GM18868 (cell line): ENCODE data around the gene SNAPC4.
"Not testable (repeated sequence)": the region's sequence is repeated elsewhere in the genome, so short reads cannot be mapped to it uniquely, and the experiment has no call there.

ENCODE experiments used
- ATAC-seq: cut with Tn5 transposase; IDR thresholded peaks from one replicate; pipeline ENCODE4 v1.9.1; 2021; ENCODE audit warnings: mild to moderate bottlenecking, moderate library complexity; ENCODE audit not compliant: unreplicated experiment

The SNAPC4 gene

GRCh38 chr9:136433849-136434579 lies 34.0 kb upstream of the SNAPC4 start:
- no peak for ATAC-seq

GRCh38 chr9:136433043-136433715 lies 33.2 kb upstream of the SNAPC4 start:
- no peak for ATAC-seq

DNA sequence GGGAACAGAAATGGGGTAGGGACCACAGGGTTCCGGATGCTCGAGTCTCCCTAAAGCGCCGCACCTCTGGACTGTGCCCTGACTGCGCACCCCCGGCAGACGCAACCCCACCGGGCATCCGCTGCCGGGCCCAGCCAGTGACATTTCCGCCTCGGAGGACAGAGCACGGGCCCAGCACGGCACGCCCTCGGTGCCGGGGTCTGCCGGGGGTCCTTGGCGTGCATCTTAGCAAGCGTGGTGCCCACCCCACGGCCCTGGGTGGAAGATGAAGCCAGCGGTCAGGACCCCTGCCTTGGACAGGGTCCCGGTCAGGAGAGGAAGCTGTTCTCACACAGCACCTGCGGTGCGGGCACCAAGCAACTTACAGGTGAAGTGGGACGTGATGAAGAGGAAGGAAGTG lies 32.6 kb upstream of the SNAPC4 start:
- no peak for ATAC-seq

DNA sequence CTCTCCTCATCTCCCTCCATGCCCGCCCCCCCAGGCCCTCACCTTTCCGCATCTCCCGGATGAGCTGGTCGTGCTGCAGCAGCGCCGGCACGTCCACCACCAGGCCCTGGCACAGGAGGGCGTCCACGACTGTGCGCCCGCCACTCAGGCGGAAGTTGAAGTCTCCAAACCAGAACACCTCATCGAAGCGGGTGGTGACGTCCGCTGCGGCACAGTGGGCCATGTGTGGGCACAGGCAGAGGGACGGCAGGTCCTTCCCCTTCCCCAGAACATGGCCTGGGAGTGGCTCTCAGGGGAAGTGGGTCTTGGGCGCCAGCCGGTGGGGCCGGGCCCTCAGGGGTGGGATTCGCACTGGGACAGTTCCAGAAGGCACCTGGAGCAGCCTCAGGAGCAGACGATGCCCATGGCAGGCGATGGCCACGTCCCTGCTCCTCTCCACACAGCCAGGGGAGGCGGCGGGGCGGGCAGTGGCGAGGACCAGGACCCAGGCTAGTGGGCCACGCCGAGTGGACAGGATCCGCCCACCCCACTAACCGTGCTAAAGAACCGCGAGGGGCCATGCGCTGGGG lies 31.9 kb upstream of the SNAPC4 start:
- no peak for ATAC-seq

- no peak for ATAC-seq
These were observed 30.7 kb upstream of the SNAPC4 start for GRCh38 chr9:136430588-136431234.

DNA sequence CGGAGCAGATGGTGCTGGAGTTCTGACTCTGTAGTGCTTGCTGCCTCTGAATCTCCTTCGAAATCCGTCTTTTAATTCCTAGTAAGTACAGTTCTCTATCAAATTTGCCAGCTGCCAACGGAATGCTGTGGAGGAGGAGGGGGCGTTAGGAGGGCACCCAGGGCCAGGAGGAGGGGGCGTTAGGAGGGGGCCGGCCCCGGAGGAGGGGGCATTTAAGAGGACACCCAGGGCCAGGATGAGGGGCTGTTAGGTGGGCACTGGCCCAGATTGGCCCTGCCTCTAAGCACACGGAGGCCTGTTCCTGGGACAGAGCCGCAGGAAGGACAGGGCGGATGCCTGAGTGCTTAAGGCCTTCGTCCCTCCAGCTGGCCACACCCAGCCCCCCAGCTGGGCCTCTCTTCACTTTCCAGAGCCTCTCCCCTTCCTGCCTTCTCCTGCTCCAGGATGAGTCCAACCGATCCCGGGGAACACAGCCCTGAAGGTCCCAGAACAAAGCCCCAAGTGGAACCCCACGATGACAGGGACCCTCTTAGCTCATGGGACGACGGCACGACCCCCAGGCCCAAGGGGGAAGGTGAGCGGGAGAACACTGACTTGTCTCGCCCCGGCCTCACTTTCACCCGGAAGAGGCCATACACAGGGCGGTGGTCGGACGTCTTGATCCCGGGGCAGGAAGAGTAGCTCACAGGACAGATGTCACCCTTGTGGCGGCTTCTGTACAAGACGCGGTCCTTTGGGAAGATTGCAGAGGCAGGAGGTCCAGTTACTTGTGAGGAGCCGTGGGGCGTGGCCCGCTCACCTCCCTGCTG lies 29.9 kb upstream of the SNAPC4 start:
- ATAC-seq: no peak

DNA sequence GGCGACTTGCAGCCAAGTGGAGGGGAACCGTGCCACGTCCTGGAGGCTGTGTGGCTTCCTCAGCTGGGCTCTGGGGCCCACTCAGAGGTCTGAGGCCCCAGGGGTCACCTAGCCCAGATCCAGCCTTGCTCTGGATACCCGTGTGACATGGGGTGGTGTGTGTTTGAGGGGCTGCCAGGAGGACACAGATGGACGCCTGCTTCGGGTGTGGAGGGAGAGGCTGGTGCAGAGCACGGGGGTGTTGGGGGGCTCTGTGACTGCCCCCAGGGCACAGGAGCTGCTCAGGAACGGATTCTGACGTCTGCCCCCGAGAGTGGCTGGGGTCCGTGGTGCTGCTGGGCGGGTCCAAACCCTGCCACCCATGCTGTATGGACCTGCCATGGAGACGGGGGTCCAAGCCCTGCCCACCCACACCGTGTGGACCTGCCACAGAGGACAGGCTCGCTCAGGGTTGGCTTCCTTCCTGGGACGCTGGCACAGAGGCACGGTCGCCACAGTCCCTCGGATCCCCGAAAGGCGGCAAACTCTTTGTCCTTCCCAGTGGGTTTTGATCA lies 29.2 kb upstream of the SNAPC4 start:
- ATAC-seq: no peak

- no peak for ATAC-seq
These were observed 26.8 kb upstream of the SNAPC4 start for GRCh38 chr9:136426787-136427186.

DNA sequence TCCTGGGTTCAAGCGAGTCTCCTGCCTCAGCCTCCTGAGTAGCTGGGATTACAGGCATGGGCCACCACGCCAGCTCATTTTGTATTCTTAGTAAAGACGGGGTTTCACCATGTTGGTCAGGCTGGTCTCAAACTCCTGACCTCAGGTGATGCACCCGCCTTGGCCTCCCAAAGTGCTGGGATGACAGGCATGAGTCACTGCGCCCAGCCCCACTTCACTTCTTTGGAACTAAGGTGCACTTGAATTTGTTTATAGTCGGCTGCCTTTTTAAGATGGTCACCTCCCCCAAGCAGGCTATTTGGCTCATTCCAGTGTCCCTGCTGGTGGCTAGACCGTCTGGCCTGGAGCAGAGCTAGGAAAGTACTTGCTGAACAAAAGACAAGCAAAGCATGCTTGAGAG lies 25.4 kb upstream of the SNAPC4 start:
- not testable (repeated sequence) for ATAC-seq

DNA sequence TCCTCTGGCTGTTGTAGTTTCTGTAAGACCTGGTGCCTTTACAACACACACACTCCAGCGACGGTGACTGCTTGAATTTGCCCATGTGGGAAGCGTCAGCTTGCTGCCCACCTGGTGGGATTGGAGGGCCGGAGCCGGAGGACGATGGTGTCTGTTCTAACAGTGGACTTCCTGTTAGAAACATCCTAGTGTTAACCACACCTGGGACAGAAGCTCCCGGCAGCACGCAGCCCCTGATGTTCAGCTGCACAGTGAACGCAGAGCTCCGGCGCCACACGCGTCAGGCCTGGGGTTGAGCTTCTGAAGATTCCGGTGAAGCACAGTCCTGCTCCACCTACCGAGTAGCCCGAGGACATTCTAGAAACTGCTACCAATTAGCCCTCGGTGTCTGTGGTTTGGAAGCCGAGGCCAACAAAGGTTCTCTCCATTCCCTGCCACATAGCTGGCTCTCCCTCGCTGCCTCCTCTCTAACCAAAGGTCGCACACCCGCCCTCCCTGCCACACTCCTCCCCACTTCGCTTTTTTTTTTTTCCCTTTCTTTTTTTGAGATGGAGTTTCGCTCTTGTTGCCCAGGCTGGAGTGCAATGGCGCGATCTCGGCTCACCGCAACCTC lies 24.9 kb upstream of the SNAPC4 start:
- ATAC-seq: no peak

GRCh38 chr9:136423432-136424146 lies 23.6 kb upstream of the SNAPC4 start:
- no peak for ATAC-seq

DNA sequence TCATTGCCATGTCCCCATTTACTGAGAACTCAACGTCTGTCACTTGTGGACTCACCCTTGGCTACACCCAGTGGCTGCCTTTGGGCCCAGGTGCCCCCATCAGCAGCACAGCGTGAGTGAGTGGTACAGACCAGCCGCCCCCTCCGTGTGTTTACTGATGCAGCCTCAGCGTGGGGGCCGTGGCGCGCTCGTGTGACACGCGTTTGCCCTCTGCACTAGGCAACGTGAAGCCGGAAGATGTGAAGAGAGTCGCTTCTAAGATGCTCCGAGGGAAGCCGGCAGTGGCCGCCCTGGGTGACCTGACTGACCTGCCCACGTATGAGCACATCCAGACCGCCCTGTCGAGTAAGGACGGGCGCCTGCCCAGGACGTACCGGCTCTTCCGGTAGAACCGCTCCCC lies 22.9 kb upstream of the SNAPC4 start:
- no peak for ATAC-seq

- no peak for ATAC-seq
These were observed 21.8 kb upstream of the SNAPC4 start for GRCh38 chr9:136421791-136422190.

GRCh38 chr9:136419092-136419420 lies 19.1 kb upstream of the SNAPC4 start:
- ATAC-seq: no peak

DNA sequence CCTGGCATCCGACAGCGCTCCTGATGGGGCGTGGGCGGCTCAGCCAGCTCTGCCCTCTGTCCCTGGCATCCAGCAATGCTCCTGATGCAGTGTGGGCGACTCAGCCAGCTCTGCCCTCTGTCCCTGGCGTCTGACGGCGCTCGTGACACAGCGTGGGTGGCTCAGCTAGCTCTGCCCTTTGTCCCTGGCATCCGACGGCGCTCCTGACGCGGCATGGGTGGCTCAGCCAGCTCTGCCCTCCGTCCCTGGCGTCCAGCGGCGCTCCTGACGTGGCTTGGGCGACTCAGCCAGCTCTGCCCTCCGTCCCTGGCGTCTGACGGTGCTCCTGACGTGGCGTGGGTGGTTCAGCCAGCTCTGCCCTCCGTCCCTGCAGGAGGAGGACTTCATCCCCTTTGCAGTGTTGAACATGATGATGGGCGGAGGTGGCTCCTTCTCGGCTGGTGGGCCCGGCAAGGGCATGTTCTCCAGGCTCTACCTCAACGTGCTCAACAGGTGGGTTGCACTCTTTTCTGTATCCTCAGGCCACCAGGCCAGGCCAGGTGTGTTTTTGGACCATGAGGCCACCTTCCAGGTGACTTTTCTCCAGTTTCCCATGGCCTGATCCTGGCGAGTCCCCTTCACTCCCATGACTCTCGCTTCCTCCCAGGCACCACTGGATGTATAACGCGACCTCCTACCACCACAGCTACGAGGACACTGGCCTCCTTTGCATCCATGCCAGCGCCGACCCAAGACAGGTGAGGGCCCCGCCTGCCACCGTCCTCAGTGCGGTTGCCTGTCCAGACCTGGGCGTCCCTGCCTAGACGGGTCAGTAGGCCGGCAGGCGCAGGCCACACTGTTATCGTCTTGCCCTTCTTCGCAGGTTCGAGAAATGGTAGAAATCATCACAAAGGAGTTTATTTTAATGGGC lies 18.5 kb upstream of the SNAPC4 start:
- ATAC-seq: no peak

DNA sequence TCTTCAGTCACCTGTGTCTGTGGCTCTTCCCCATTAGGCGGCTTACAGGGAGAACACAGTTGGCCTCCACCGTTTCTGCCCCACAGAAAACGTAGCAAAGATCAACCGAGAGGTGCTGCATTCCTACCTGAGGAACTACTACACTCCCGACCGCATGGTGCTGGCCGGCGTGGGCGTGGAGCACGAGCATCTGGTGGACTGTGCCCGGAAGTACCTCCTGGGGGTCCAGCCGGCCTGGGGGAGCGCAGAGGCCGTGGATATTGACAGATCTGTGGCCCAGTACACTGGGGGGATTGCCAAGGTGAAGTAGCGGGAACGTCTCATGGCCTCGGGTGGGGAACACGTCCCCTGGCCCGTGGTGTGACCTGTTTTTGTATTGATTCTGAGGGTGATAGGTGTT lies 16.9 kb upstream of the SNAPC4 start:
- no peak for ATAC-seq

GRCh38 chr9:136416427-136416826 lies 16.5 kb upstream of the SNAPC4 start:
- ATAC-seq: no peak

- ATAC-seq: no peak
These were observed 13.0 kb upstream of the SNAPC4 start for GRCh38 chr9:136412962-136413361.

- ATAC-seq: no peak
These were observed 11.4 kb upstream of the SNAPC4 start for GRCh38 chr9:136411378-136411777.
